ENCODE measurements around the gene ACTG1. TPM values are rescaled to one million over a fixed set of nuclear protein-coding genes. Genes with fewer than 3 reads are reported as not detected.

The ACTG1 gene
- total and polyA plus RNA-seq, 9 of the 15 experiments (the other 6 are each of a cell fraction or from before 2014, with no cell fraction given) = 224 to 1,775 (median 568) TPM

DNA sequence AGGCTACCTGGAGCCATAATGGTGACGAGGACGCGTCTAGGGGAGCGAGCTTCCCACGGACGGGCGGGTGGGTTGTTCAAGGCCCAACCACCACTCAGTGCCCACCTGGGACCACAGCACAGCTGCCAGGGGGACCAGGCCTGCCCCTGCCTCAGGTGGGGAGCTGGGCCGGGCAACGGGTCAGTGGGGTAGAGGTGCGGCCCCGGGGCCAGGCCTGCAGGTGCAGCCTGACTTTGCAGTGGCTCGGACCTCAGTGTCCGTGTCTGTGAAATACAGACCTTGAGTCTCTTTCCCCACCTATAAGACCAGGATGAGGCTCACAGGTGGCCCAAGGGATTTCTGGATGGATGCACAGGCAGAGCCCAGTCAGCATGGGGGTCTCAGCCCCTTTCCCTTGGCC, 43.3 kb downstream of the ACTG1 start:
- Histone ChIP-seq H3K4me1 (replicated peaks in 1 of 2; ENCODE audit: control insufficient read depth in 2 of 2, insufficient read depth in 2 of 2, low read length in 2 of 2) (peaks cover 7 to 53% of the 10 kb centered on the region in 2 experiments; a peak in 4 of 5 replicates), H3K9me1 (ENCODE audit: control insufficient read depth, insufficient read depth, low read length) (no peaks in the 10 kb centered on the region), H3K27me3 (ENCODE audit: control insufficient read depth in 2 of 2, insufficient read depth in 2 of 2, low read length in 2 of 2) (no peaks in the 10 kb centered on the region), H3K4me2 (ENCODE audit: insufficient read depth, low read length) (no peak overlapping the region), H2AFZ (ENCODE audit: low read depth, low read length) (no peak overlapping the region), H3K4me3 (no peak overlapping the region), H3K36me3 (ENCODE audit: control insufficient read depth, insufficient read depth, low read length) (no peaks in the 10 kb centered on the region), H3K9me3 (replicated peaks; ENCODE audit: control insufficient read depth, insufficient read depth, low read depth, low read length) (no peaks in the 10 kb centered on the region), H4K20me1 (replicated peaks; ENCODE audit: control insufficient read depth, insufficient read depth, low read length) (no peaks in the 10 kb centered on the region), H3K27ac (ENCODE audit: extremely low read depth, low read depth, low read length) (no peak overlapping the region), H3K9ac (ENCODE audit: insufficient read depth in 1 of 2, low read depth in 2 of 2, low read length in 2 of 2) (peak overlapping the region in 1 of 2 experiments; percentile 55; a peak in 1 of 4 replicates), H3K79me2 (ENCODE audit: control insufficient read depth, insufficient read depth, low read length) (no peaks in the 10 kb centered on the region)
- FAIRE-seq (no peak), ATAC-seq (no peak), DNase-seq (ENCODE audit: extremely low read depth in 1 of 4, low spot score in 3 of 4) (no peak)
- in situ Hi-C loops (cut with MboI) = no loop called here
- no peak for TF ChIP-seq CEBPB (tag; IDR thresholded peaks at IDR 0.05)
- 0 out of 2 replicates have a peak, but pooled peaks have one; percentile 21 for TF ChIP-seq POLR2G (IDR thresholded peaks at IDR 0.05; ENCODE audit: low read depth, low read length)
- intact Hi-C loops (cut with micrococcal nuclease) = no loop called here
- BruUV-seq (replicated peaks) = no TSS peak
- 80% methylated on average over 6 of the region's 13 CpGs for WGBS (ENCODE audit: insufficient coverage, low coverage, missing lambda C conversion rate)
- ChIA-PET CTCF (ENCODE audit: low intra/inter-chr PET ratio) (no interaction called here), POLR2A (interaction anchor here (0.7 kb wide), 1 partner anchor 162 kb away, joined by 3 read pairs; no protein-coding TSS in a partner anchor)

DNA sequence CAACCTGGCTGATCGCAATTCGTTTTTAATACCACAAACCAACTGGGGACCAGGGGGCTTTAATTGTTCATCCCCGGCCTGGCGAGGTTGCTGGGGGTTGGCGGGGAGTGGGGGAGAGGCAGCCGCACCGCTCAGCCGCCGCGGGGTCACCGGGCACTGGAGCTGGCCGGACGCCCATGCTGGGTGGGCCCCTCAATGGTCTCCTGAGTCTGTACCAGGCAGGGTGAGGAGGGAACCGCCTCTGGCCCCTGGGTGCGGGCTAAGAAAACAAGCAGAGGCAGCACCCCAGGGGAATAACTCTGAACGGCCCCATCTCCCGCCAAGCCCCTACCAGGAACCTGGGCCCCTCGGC, 43.9 kb downstream of the ACTG1 start:
- 82% methylated on average over 17 of the region's 18 CpGs for WGBS (ENCODE audit: insufficient coverage, low coverage, missing lambda C conversion rate)
- no peak for ATAC-seq
- FAIRE-seq = no peak

More for the DNA sequence above, 43.9 kb downstream of the ACTG1 start:
- Histone ChIP-seq H3K4me2 (ENCODE audit: insufficient read depth, low read length) (no peak overlapping the region), H3K9me1 (ENCODE audit: control insufficient read depth, insufficient read depth, low read length) (no peaks in the 10 kb centered on the region), H3K9ac (ENCODE audit: insufficient read depth in 1 of 2, low read depth in 2 of 2, low read length in 2 of 2) (no peak overlapping the region), H3K27ac (ENCODE audit: extremely low read depth, low read depth, low read length) (no peak overlapping the region), H4K20me1 (replicated peaks; ENCODE audit: control insufficient read depth, insufficient read depth, low read length) (no peaks in the 10 kb centered on the region), H3K9me3 (replicated peaks; ENCODE audit: control insufficient read depth, insufficient read depth, low read depth, low read length) (no peaks in the 10 kb centered on the region), H3K36me3 (ENCODE audit: control insufficient read depth, insufficient read depth, low read length) (no peaks in the 10 kb centered on the region), H3K4me1 (replicated peaks in 1 of 2; ENCODE audit: control insufficient read depth in 2 of 2, insufficient read depth in 2 of 2, low read length in 2 of 2) (peaks cover 8 to 58% of the 10 kb centered on the region in 2 experiments; a peak in 4 of 5 replicates), H2AFZ (ENCODE audit: low read depth, low read length) (no peak overlapping the region), H3K27me3 (ENCODE audit: control insufficient read depth in 2 of 2, insufficient read depth in 2 of 2, low read length in 2 of 2) (no peaks in the 10 kb centered on the region), H3K4me3 (no peak overlapping the region), H3K79me2 (ENCODE audit: control insufficient read depth, insufficient read depth, low read length) (no peaks in the 10 kb centered on the region)
- TF ChIP-seq TBP (optimal IDR thresholded peaks at IDR 0.05; ENCODE audit: low read depth, low read length) = no peak
- no peak for TF ChIP-seq RCOR1 (IDR thresholded peaks at IDR 0.05; ENCODE audit: borderline replicate concordance in 1 of 2, low read depth in 2 of 2, low read length in 2 of 2)
- TF ChIP-seq ZKSCAN3 (CRISPR knock-in tag; IDR thresholded peaks at IDR 0.05) = no peak
- TF ChIP-seq TCF3 (CRISPR knock-in tag; IDR thresholded peaks at IDR 0.05) = no peak
- TF ChIP-seq, protein P1, sequence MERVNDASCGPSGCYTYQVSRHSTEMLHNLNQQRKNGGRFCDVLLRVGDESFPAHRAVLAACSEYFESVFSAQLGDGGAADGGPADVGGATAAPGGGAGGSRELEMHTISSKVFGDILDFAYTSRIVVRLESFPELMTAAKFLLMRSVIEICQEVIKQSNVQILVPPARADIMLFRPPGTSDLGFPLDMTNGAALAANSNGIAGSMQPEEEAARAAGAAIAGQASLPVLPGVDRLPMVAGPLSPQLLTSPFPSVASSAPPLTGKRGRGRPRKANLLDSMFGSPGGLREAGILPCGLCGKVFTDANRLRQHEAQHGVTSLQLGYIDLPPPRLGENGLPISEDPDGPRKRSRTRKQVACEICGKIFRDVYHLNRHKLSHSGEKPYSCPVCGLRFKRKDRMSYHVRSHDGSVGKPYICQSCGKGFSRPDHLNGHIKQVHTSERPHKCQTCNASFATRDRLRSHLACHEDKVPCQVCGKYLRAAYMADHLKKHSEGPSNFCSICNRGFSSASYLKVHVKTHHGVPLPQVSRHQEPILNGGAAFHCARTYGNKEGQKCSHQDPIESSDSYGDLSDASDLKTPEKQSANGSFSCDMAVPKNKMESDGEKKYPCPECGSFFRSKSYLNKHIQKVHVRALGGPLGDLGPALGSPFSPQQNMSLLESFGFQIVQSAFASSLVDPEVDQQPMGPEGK (CRISPR knock-in tag; IDR thresholded peaks at IDR 0.05; ENCODE audit: borderline replicate concordance) = no peak
- no peak for TF ChIP-seq ARNT (IDR thresholded peaks at IDR 0.05)
- TF ChIP-seq NONO (IDR thresholded peaks at IDR 0.05; ENCODE audit: low read depth in 2 of 2, low read length in 1 of 2) = no peak
- no peak for TF ChIP-seq CBFB (CRISPR knock-in tag; IDR thresholded peaks at IDR 0.05)
- intact Hi-C loops (cut with micrococcal nuclease) = no loop called here
- DNase-seq (ENCODE audit: extremely low read depth in 1 of 4, low spot score in 3 of 4) = no peak
- BruUV-seq (replicated peaks) = no TSS peak
- ChIA-PET CTCF (ENCODE audit: low intra/inter-chr PET ratio) (no interaction called here), POLR2A (interaction anchor here (0.6 to 0.7 kb wide), 2 partner anchors 70 to 161 kb away, joined by 3 read pairs; no protein-coding TSS in a partner anchor)
- in situ Hi-C loops (cut with MboI) = no loop called here

Measured in K562 (cell line).